Uterus (tissue), 2 donors: Measurements from ENCODE around the gene TDRD1.

Source experiments
- CTCF ChIP-seq, 4 experiments: fragments of 200-600 bp in 2 of 4; fragments of 450-650 bp in 2 of 4; sonication (generic) in 2 of 4; IDR thresholded peaks; one replicate each; pipeline ENCODE4 v1.5.1; 2016 to 2019; ENCODE audit warnings: antibody characterized with exemption in 4 of 4, mild to moderate bottlenecking in 2 of 4, moderate library complexity in 1 of 4
- POLR2A ChIP-seq, 2 donors: fragments of 450-650 bp; IDR thresholded peaks; one replicate each; pipeline ENCODE4 v1.6.1; 2016; ENCODE audit warnings: antibody characterized with exemption in 2 of 2, mild to moderate bottlenecking in 1 of 2, moderate library complexity in 1 of 2

- TF ChIP-seq CTCF (IDR thresholded peaks at IDR 0.05) (no peak), POLR2A (IDR thresholded peaks at IDR 0.05) (no peak)
Observed at GRCh38 chr10:114234132-114234531, 55.0 kb downstream of the TDRD1 start.
